ENCODE measurements around the gene POM121L2.
A peak's percentile ranks its signal among the peaks of the same experiment; 100 is the strongest.

Gene POM121L2

GRCh38 chr6:27312146-27312949, at the start of gene POM121L2:
Gene POM121L2 (minus strand): TSS chr6:27312273. CDS start chr6:27312170, 103 bp downstream.
- no peak for DNase-seq (ENCODE audit: low read depth in 2 of 3, low spot score in 2 of 3)

GRCh38 chr6:27359231-27359630, 47.2 kb upstream of the POM121L2 start:
- DNase-seq (ENCODE audit: low read depth in 2 of 3, low spot score in 2 of 3): no peak

GRCh38 chr6:27358786-27359185, 46.7 kb upstream of the POM121L2 start:
- no peak for DNase-seq (ENCODE audit: low read depth in 2 of 3, low spot score in 2 of 3)

- no peak for DNase-seq (ENCODE audit: low read depth in 2 of 3, low spot score in 2 of 3)
These were observed 40.8 kb upstream of the POM121L2 start for GRCh38 chr6:27352850-27353249.

- no peak for DNase-seq (ENCODE audit: low read depth in 2 of 3, low spot score in 2 of 3)
These were observed 22.1 kb upstream of the POM121L2 start for GRCh38 chr6:27334141-27334540.

GRCh38 chr6:27333642-27334040, 21.6 kb upstream of the POM121L2 start:
- no peak for DNase-seq (ENCODE audit: low read depth in 2 of 3, low spot score in 2 of 3)

GRCh38 chr6:27332692-27333641, 20.9 kb upstream of the POM121L2 start:
- peak in 2 of 3 experiments; percentile 22 to 27 for DNase-seq (ENCODE audit: low read depth in 2 of 3, low spot score in 2 of 3)

- no peak for DNase-seq (ENCODE audit: low read depth in 2 of 3, low spot score in 2 of 3)
These were observed 15.1 kb upstream of the POM121L2 start for GRCh38 chr6:27327023-27327738.

GRCh38 chr6:27321901-27322300, 9.8 kb upstream of the POM121L2 start:
- DNase-seq (ENCODE audit: low read depth in 2 of 3, low spot score in 2 of 3): no peak

GRCh38 chr6:27321370-27321769, 9.3 kb upstream of the POM121L2 start:
- DNase-seq (ENCODE audit: low read depth in 2 of 3, low spot score in 2 of 3): no peak

- no peak for DNase-seq (ENCODE audit: low read depth in 2 of 3, low spot score in 2 of 3)
These were observed 6.9 kb upstream of the POM121L2 start for GRCh38 chr6:27318973-27319372.

GRCh38 chr6:27314046-27314445, 2.0 kb upstream of the POM121L2 start:
- DNase-seq (ENCODE audit: low read depth in 2 of 3, low spot score in 2 of 3): no peak

GRCh38 chr6:27312950-27313271, 838 bp upstream of the POM121L2 start:
- DNase-seq (ENCODE audit: low read depth in 2 of 3, low spot score in 2 of 3): no peak

GRCh38 chr6:27311806-27312145, 297 bp downstream of the POM121L2 start:
- DNase-seq (ENCODE audit: low read depth in 2 of 3, low spot score in 2 of 3): no peak

GRCh38 chr6:27303613-27304272, 8.3 kb downstream of the POM121L2 start:
- no peak for DNase-seq (ENCODE audit: low read depth in 2 of 3, low spot score in 2 of 3)

GRCh38 chr6:27297857-27298730, 14.0 kb downstream of the POM121L2 start:
- DNase-seq (ENCODE audit: low read depth in 2 of 3, low spot score in 2 of 3): no peak

GRCh38 chr6:27297484-27297856, 14.6 kb downstream of the POM121L2 start:
- DNase-seq (ENCODE audit: low read depth in 2 of 3, low spot score in 2 of 3): no peak

- DNase-seq (ENCODE audit: low read depth in 2 of 3, low spot score in 2 of 3): no peak
These were observed 15.8 kb downstream of the POM121L2 start for GRCh38 chr6:27296106-27296783.

- DNase-seq (ENCODE audit: low read depth in 2 of 3, low spot score in 2 of 3): no peak
These were observed 16.6 kb downstream of the POM121L2 start for GRCh38 chr6:27295301-27296079.

Measured in activated CD8-positive, alpha-beta memory T cell treated with anti-CD3 and anti-CD28 coated beads for 48 hours (primary cell).